ENCODE measurements around the gene RABGAP1. TPM values are rescaled to one million over a fixed set of nuclear protein-coding genes. Genes with fewer than 3 reads are reported as not detected.
"Not testable (repeated sequence)": the region's sequence is repeated elsewhere in the genome, so short reads cannot be mapped to it uniquely, and the experiment has no call there.

RABGAP1 gene
- total RNA-seq, result 32.5 and 36.0 TPM in 2 replicates
- polyA plus RNA-seq (2012), result 24.7 TPM

DNA sequence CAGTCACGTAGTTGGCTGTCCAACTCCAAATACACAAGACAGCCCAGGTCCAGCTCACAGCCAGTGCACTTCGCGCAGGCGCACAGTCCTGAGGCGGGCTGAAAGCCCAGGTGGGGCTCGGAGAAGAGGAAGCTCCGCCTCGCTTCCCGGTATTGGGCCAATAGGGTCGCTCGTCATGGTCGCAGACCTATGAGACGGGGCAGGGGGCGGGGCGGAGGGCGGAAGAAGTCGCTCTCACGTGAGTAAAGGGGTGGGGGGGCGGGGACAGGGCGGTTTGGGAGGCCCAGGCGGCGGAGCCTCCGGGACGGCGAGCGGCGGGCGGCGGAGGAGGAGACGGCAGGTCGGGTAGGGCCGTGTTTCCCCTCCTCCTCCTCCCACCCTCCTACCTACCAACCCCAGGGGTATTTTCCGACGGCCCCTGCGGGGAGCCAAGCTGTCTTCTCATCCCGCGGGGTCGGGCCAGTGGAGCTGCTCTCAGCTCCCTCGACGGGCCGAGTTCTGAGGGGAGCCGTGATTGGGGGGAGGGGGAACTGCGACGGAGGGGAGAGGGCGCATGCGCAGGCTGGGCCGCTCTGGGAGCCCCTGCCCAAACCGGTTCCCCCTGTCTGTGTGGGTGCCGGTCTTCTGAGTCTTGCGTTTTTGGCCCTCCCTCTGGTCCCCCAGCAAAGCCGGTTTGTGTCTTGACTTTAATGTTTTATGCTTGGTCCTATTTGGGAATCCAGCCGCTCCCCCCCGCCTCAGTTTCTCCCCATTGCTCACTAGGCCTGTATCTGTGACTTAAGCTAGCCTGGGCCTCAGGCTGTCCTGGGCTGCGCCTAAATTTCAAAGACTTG is at the start of gene RABGAP1:
Gene RABGAP1 (plus strand): TSS at position 272 of the 833 bp plus-strand sequence. CDS start 16,040 bp downstream, outside the sequence.
- DNase-seq (ENCODE audit: low read depth), result peak; percentile 99

DNA sequence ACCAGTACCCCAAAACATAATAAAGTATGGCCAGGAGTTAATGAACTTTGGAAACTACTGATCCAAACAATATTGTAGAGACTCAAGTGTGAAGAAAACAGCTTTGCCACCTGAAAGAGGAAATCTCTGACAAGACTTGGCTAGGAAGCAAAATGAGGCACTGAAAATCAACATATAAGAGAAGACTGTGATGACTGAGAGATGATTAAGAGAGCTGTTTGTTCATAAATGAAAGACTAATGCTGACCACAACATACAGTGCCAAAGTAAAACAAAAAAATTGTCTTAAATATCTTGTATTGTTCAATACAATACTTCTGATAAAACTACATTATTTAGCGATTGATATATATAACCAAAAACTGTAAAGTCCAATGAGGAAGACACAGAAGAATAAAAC is 42.9 kb upstream of the RABGAP1 start:
- DNase-seq (ENCODE audit: low read depth), result no peak

DNA sequence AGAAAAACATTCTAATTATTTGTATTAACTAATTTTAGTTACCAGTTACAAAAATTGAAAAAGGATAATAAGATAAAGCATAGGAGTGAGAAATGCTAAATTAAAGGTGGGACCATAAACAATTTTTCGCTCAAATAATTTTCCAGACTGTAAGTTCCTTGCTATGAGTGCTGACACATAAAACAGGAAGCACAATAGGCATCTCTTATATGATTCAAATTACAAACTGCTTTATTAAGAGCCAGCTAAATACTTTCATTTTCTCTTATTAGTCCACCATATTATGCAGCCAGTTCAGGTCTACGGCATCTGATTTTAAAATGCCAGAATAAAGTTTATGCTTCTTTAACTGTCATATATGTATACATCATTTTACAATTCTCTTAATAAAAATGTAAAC is 40.0 kb upstream of the RABGAP1 start:
- no peak for DNase-seq (ENCODE audit: low read depth)

DNA sequence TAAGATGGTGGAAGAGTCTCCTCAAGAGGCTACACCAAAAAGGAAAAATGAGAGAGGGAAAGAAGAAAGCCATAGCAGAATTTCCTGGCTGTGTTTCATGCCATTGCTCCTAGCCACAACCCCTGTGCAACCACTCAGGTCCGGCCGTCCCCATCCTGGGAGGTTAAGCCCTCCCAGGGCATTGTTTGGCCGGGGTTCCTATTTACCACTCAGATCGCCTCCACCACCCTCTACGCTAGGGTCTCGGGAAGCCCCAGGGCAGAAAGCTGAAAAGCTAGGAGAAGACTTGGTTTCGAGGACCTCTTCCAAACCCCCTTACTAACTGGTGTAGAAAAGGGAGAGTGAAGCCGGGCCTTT is 36.4 kb upstream of the RABGAP1 start:
- peak; percentile 53 for DNase-seq (ENCODE audit: low read depth)

DNA sequence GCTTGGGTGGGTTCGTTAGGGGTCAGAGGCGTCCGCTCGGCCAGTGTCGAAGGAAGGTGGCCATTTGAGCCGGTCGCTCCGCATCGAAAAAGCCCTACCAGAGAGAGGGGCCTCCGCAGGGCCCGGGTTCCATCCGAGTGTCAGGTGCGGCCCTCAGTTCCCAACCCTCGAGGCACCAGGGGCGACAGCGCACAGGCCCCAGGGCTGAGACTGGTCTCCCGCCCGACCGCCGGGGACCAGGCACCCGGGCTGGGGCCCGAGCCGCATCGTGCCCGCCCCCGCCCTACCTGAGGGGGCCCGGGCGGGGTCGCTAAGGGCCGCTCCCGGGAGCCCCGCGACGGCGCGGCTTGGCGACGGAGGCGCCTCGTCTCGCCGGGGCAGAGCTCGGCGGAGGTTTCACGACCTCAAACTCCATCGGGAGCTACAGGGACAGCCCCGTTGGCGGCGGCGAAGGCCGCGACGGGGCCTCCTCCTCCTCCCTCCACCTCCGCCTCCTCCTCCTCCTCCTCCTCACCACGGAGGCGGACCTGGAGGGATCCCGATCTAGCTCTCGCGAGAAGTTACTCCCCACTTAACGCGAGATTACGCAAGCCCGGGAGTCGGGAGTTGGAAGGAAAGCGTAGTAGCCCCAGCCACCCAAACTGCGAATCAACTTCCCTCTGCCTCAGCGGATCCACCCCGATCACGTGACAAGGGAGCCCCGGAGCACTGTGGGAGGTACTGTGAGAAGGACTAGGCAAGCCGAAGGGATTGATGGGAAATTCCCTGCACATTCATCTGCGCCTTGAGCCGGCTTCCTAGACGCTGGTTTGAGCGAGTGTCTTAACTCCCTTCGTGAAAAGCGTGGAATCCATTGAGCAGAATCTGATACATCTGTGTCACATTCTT is 35.8 kb upstream of the RABGAP1 start, which contains the start of gene RC3H2:
Gene RC3H2 (minus strand): TSS at position 537 of the 888 bp plus-strand sequence. CDS start 7,850 bp downstream, outside the sequence.
- DNase-seq (ENCODE audit: low read depth), result peak; percentile 100

DNA sequence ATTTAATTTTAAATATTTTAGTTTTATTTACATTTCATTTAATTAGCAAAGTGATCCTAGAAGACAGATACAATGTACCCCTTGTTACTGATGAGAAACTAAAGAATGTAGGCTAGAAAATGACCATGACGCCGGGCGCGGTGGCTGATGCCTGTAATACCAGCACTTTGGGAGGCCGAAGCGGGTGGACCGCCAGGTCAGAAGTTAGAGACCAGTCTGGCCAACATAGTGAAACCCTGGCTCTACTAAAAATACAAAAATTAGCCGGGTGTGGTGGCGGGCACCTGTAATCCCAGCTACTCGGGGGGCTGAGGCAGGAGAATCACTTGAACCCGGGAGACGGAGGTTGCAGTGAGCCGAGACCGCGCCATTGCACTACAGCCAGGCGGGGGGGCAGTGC is 34.7 kb upstream of the RABGAP1 start:
- not testable (repeated sequence) for DNase-seq (ENCODE audit: low read depth)

DNA sequence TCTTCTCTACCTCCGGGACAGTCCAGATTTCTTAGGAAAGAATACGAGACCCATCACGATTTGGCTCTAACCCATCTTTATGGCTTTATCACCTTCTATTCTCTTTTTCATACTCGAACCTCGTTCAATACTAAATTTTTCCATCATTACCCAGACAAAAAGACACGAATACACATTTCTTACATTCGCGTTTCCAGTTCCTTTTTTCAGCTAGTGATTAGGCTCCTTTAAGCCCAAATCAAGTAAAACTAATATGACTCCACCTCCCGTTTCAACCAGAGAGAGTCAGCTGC is 28.2 kb upstream of the RABGAP1 start:
- no peak for DNase-seq (ENCODE audit: low read depth)

DNA sequence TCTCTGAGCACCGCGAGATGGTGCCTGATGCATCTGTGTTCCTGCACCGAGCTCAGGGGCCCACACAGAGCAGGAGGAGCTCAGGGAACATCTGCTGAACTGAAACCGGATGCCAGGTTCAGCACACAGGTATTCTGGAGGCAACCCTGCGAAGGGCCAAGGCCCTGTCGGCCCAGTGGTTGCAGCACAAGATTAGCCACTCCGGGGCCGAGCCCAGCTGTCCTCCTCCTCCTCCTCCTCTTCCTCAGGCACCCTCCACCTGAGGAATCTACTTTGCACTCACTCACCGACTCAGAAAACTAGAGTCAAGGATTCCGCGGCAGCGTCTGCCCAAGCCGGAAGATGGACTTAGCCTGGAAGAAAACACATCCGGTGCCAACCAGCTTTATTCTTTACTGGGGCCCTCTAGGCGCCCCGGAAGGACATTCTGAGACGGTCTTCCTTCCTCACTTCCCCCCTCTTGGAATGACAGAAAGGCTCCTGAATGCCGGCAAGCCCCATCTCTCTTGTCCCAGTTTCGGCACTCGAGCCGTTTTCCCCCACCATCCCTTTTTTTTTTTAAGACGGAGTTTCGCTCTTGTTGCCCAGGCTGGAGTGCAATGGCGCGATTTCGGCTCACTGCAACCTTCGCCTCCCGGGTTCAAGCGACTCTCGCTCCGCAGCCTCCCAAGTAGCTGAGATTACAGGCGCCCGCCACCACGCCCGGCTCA is 27.7 kb upstream of the RABGAP1 start, which contains the start of gene ZBTB6:
Gene ZBTB6 (minus strand): TSS at position 360 of the 710 bp plus-strand sequence. CDS start 1,251 bp downstream, outside the sequence.
- peak; percentile 90 for DNase-seq (ENCODE audit: low read depth)

DNA sequence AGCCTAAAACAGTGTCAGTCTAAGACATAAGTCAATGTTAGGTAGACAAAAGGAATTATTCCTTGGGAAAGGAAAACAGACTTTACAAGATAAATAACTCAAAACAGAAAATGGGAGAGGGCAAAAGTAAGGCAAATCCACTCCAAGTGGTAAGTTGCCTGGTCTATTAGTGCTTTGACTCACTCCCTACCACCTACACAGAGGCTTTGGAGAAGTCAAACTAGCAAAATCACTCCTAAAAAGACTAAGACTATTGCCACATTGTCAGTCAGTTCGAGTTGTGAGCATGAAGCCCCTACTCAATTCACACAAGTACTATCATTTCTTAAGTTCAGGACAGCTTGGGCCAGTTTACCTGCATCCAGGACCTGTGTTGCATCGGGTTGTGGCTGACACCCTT is 22.5 kb upstream of the RABGAP1 start:
- DNase-seq (ENCODE audit: low read depth), result no peak

DNA sequence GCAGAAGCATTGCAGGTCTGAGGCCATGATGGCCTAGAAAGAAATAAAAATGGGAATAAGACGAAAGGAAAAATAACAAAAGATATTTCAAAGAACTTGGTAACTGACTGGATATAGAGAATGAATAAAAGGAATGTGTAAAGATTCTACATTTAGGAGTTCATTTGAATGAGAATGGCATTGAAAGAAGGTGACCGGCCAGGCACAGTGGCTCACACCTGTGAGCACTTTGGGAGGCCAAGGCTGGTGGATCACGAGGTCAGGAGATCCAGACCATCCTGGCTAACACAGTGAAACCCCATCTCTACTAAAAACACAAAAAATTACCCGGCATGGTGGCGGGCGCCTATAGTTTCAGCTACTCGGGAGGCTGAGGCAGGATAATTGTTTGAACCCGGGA is 18.1 kb upstream of the RABGAP1 start:
- no peak for DNase-seq (ENCODE audit: low read depth)

DNA sequence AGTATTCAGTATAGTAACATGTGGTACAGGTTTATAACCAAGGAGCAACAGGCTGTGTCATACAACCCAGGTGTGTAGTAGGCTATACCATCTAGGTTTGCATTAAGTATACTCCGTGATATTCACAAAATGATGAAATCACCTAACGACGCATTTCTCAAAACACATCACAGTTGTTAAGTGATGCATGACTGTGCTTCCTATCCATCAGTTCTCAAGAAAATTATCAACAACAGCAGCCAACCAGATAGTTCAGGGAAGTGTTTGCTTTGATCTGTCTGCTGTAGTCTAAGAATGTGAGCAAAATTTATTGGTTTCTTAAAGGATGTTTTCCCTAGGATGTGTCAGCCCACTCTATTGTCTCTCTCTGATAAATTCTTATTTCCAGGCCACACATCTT is 16.9 kb upstream of the RABGAP1 start:
- DNase-seq (ENCODE audit: low read depth), result no peak

DNA sequence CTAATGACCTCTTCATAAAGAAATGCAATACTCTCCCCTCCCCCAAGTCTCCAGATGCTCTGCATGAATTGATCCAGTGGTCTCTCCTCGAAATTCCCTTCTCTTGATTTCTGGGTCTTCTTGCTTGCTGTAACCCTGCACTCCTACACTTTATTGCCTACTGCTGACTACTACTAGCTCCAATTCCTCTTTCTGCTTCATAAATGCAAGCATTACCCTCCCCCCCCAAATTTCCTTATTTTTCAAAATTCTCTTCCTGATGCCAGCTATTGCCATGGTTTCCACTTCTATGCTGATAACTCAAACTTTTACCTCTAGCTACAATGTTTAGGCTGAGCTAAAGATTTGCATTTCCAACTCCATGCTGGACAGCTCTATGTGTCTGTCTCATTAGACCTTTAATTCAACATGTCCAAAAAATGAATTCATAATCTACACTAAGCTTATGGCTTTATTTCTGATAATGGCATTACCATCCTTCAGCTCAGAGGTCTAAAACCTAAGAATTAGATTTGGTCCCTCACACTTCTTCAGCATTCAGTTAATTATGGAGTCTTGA is 10.9 kb upstream of the RABGAP1 start:
- DNase-seq (ENCODE audit: low read depth), result no peak

DNA sequence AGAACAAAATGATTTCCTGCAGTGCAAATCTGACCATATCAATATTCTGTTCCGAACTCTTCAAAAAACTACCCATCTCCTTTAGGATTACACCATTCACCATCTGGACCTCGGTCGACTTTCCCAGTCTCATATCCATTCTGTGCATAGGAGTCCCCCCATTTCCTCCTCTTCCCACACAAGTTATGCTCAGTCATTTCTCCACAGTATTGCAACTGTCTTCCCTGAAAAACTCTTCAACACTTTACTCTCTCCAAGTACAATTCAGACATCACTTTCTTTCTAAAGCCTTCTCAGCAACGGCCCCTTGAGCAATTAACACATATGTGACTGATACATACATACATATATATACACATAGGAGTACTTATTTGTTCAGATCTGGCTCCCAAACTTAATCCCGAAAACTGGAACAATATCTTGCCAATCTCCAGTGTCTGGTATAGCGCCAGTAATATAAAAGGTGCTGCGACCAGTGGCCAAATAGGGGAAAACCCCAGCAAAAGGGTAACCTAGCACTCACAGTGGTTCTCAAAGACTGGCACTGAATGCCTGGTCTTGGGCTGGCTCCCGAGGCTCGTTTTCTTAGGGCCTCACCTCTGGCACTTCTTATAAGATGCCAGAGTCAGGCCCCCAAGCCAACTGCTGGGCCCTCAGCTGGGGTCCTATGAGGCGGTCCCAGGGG is 10.1 kb upstream of the RABGAP1 start:
- DNase-seq (ENCODE audit: low read depth), result no peak

DNA sequence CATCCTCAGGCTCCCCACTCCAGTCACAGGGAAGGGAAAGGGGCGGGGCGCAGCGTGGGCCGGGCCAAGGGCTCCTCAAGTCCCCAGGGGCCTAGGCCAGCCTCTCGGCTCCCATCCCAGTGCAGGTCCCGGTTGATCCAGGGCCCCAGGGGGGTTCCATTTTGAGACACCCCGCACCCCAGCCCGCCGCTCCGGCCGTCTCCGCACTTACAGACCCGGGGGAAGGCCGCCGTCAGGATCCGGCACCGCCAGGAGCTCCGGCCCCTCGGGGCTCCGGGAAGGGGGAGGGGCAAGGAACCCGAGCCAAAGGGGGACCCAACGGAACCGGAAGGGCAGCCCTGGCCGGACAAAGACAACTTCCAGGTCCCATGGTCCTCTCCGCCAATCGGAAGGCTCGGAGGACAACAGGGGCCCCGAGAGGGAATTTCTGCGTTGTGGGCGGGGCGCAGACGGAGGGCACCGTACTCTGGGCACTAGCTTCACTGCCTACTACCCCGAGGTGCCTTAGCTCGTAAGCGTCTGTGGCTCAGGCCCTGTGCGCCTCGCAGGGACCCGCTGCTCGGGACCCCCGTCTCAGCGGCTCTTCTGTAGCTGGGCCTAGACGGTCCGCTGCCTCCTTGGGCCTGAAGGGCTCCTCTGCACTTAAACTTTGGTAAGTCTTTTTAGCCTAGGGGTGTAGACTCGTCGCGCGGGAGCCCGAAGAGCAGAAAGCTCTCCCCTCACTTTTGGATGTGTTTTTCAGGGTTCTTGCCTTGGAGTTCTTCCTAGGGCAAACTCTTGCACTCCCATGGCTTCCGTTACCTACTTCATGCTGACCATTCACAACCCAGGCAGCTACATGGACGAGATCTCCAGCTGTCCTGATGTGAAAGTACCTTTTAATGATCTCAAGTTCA is 9.3 kb upstream of the RABGAP1 start, which contains the start of gene ZBTB26:
Gene ZBTB26 (minus strand): TSS at position 287 of the 896 bp plus-strand sequence. CDS start 11,578 bp downstream, outside the sequence.
- DNase-seq (ENCODE audit: low read depth), result peak; percentile 98

DNA sequence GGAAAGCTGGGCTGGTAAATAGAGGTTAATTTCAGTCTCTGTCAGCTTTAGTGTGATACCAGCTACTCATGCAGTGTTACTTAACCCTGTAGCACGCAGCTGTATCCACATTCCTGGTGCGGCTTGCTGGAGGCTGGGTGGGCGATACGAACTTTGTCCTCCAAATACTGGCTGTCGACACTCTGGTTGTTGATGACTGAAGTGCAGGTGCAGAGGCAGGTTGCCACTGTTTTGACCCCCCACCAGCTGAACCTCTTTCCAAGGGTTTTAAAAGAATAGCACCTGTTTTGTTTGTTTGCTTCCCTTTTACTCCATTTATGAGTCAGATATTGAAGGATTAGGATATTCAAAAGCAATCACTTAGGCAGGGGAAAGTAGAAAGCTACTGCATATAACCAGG is 4.4 kb upstream of the RABGAP1 start:
- DNase-seq (ENCODE audit: low read depth), result no peak

DNA sequence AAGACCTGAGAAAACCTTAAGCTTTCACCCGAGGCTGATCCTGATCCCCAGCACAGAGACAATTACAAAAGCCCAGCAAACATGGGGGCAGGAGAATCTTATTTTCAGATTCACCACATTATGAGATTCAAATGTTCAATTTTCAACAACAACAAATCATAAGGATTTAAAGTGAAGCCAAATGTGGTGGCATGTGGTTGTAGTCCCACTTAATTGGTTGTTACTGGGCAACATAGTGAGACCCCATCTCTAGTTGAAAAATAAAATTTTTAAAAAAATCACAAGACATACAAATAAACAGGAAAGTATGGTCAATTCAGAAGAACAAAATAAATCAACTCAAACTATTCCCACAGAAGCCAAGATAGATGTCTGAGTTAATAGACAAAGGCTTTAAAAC is 3.9 kb upstream of the RABGAP1 start:
- DNase-seq (ENCODE audit: low read depth), result no peak

DNA sequence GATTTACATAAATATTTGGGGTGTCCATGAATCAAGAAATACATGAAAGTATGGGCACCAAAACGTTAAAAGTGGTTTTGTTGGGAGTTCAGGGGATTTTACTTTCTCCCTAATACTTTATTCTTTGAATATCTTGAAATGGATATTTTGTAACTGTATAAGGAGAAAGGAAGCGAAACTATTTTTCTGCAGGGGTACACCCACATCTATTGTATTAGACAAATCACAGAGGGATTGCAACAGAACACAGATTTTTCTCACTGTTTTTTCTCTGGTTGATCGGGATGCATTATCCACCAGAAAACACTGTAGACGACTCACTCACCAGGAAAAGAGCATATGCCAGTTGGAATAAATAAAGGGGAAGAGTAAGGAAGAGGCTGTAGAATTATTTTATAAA is 1.2 kb upstream of the RABGAP1 start:
- no peak for DNase-seq (ENCODE audit: low read depth)

DNA sequence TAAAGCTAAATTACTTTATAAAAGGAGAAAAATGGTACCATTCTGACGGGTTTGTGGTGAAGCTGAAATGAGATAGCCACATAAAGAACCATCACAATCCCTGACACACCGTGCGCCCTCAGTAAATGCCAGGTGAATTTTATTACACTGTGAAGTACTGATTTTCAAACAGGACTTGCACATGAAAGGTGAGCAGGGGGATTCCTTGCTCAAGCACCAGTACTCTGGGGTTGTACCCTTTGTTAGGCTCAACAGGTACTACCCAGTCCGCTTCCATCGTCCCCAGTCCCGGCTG is 419 bp upstream of the RABGAP1 start:
- no peak for DNase-seq (ENCODE audit: low read depth)

DNA sequence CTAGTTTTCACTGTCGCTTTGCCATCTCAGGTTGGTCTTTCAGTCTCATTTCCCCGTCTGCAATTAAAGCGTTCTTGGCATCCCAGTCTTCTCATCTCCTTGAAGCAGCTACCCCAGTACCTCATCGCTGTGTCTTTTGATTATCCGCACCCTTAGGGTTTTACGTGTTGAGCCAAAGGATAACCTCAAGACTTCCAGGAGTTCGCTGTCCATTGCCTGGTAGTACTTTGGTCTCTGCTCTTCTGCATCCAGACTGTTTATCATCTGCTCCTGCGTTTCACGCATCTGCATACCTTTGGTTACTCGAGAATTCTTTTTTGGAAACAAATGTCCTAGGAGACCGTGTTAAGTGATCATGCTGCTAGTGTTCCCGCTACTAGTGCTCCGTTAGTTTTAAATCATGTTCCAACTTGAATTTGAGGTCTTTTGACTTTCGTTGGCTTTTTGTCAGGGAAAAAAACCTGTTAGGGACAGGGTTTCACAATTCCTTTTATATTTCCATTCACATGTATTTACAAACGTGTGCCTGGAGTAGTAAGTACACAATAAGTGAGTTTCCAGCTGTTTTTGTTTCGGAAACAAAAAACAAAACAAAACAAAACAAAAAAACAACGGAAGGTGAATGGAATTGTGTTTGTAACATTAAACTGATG is 888 bp downstream of the RABGAP1 start:
- peak; percentile 64 for DNase-seq (ENCODE audit: low read depth)
